PC-3 (cell line): ENCODE data around the gene IFFO2. TPM values are rescaled to one million over a fixed set of nuclear protein-coding genes. Genes with fewer than 3 reads are reported as not detected.

Experiments
- ATAC-seq: fragments of 200-7000 bp; cut with Tn5 transposase; 2 replicates; pipeline ENCODE4 v1.9.1; 2020; ENCODE audit warnings: mild to moderate bottlenecking, moderate library complexity
- BruUV-seq: library from RNA; stranded (reverse); fragments of 400-500 nt; replicated peaks from 2 replicates; lab custom pipeline; 2021; lab: Mats Ljungman, UMichigan
- CTCF ChIA-PET: fragments of 300-600 bp; sonication (Branson Sonifier 250); formaldehyde crosslinking; loops from one replicate; lab custom pipeline; 2022; ENCODE audit warnings: antibody characterized with exemption; lab: Charles Lee
- POLR2A ChIA-PET: fragments of 300-600 bp; sonication (Branson Sonifier 250); formaldehyde crosslinking; loops from one replicate; lab custom pipeline; 2022; ENCODE audit warnings: antibody characterized with exemption; ENCODE audit not compliant: unreplicated experiment; lab: Charles Lee
- DNase-seq: peaks from one replicate; pipeline ENCODE4 v3.0.0-alpha.2; 2015
- H2AFZ ChIP-seq: fragments of 300-600 bp; sonication (generic); 2 replicates; pipeline ENCODE4 v1.6.0; 2016; ENCODE audit warnings: antibody characterized with exemption, low read length
- H3F3A ChIP-seq: fragments of 300-600 bp; sonication (generic); one replicate; pipeline ENCODE4 v1.6.0; 2017; ENCODE audit warnings: antibody characterized with exemption, low read length, control low read depth, mild to moderate bottlenecking; ENCODE audit not compliant: unreplicated experiment
- H3K27ac ChIP-seq: fragments of 300-600 bp; sonication (generic); 2 replicates; pipeline ENCODE4 v1.5.1; 2016; ENCODE audit warnings: mild to moderate bottlenecking, low read length
- H3K27me3 ChIP-seq: fragments of 300-600 bp; sonication (generic); 2 replicates; pipeline ENCODE4 v1.6.1; 2016; ENCODE audit warnings: low read length, mixed read lengths
- H3K36me3 ChIP-seq: fragments of 300-600 bp; sonication (generic); 2 replicates; pipeline ENCODE4 v1.6.1; 2016; ENCODE audit warnings: low read depth, mixed run types, low read length, mixed read lengths
- H3K4me1 ChIP-seq: fragments of 300-600 bp; sonication (generic); 2 replicates; pipeline ENCODE4 v1.5.1; 2016; ENCODE audit warnings: low read length; ENCODE audit not compliant: insufficient read depth
- H3K4me2 ChIP-seq: fragments of 300-600 bp; sonication (generic); 2 replicates; pipeline ENCODE4 v1.6.0; 2016; ENCODE audit warnings: low read length
- H3K4me3 ChIP-seq: fragments of 300-600 bp; sonication (generic); 2 replicates; pipeline ENCODE4 v1.5.1; 2016; ENCODE audit warnings: mild to moderate bottlenecking, low read length, mixed read lengths
- H3K79me2 ChIP-seq: fragments of 300-600 bp; sonication (generic); 2 replicates; pipeline ENCODE4 v1.6.1; 2017; ENCODE audit warnings: low read length, mixed read lengths
- H3K9ac ChIP-seq: fragments of 300-600 bp; sonication (generic); 2 replicates; pipeline ENCODE4 v1.6.0; 2016; ENCODE audit warnings: mild to moderate bottlenecking, low read length
- H3K9me2 ChIP-seq: fragments of 300-600 bp; sonication (generic); replicated peaks from 2 replicates; pipeline ENCODE4 v1.6.1; 2016; ENCODE audit warnings: mixed run types, low read length, mixed read lengths
- H3K9me3 ChIP-seq: fragments of 300-600 bp; sonication (generic); 2 replicates; pipeline ENCODE4 v1.6.1; 2016; ENCODE audit warnings: low read length, mixed read lengths
- H4K20me1 ChIP-seq: fragments of 300-600 bp; sonication (generic); 2 replicates; pipeline ENCODE4 v1.6.1; 2016; ENCODE audit warnings: low read length, mixed read lengths
- CTCF ChIP-seq: fragments of 300-600 bp; sonication (generic); conservative IDR thresholded peaks from 2 replicates; pipeline ENCODE4 v1.5.1; 2017; ENCODE audit warnings: antibody characterized with exemption, low read depth, mild to moderate bottlenecking, low read length
- EZH2 ChIP-seq: fragments of 300-600 bp; sonication (generic); IDR thresholded peaks from one replicate; pipeline ENCODE4 v1.6.1; 2017; ENCODE audit warnings: antibody characterized with exemption, mild to moderate bottlenecking, low read length; ENCODE audit not compliant: unreplicated experiment
- EZH2phosphoT487 ChIP-seq: fragments of 300-600 bp; sonication (generic); IDR thresholded peaks from 2 replicates; pipeline ENCODE4 v1.6.1; 2018; ENCODE audit warnings: mild to moderate bottlenecking, antibody characterized with exemption, low read length, borderline replicate concordance
- intact Hi-C: fragments of 100-400 bp; cut with micrococcal nuclease; formaldehyde crosslinking; loops from 2 replicates; pipeline ENCODE4 v1.9.0; 2023
- total RNA-seq: library from RNA; depleted of rRNA; stranded (reverse); fragments of >200 nt; gene quantifications from 2 replicates; pipeline ENCODE4 v1.2.3, GENCODE V29; 2014

IFFO2 gene
- total RNA-seq, 1 experiment from 2014 or later, result 30.7 TPM

GRCh38 chr1:18943914-18944572, 12.4 kb downstream of the IFFO2 start:
- CTCF ChIA-PET, result no interaction called here
- no peak overlapping the region for H3K4me3 ChIP-seq
- DNase-seq (no peak), ATAC-seq (no peak)
- no peaks in the 10 kb centered on the region for H3K9me3 ChIP-seq
- no TSS peak for BruUV-seq
- no peaks in the 10 kb centered on the region for H3F3A ChIP-seq
- H3K36me3 ChIP-seq, result 0 out of 2 replicates have a peak, but pooled peaks cover 11% of the 10 kb centered on the region
- H3K27ac ChIP-seq, result no peak overlapping the region
- intact Hi-C loops, result no loop called here
- H3K79me2 ChIP-seq, result peaks cover 100% of the 10 kb centered on the region
- TF ChIP-seq EZH2phosphoT487, result no peak
- no peak for TF ChIP-seq EZH2
- no peak for TF ChIP-seq CTCF
- peaks cover 23% of the 10 kb centered on the region for H3K4me1 ChIP-seq
- no peak overlapping the region for H3K4me2 ChIP-seq
- H3K27me3 ChIP-seq, result no peaks in the 10 kb centered on the region
- H3K9me2 ChIP-seq, result no peaks in the 10 kb centered on the region
- no peak overlapping the region for H2AFZ ChIP-seq
- POLR2A ChIA-PET, result no interaction called here
- peaks cover 37% of the 10 kb centered on the region; the same call in 1 of the 2 replicates for H4K20me1 ChIP-seq
- H3K9ac ChIP-seq, result no peak overlapping the region

- Histone ChIP-seq H4K20me1 (peaks cover 28% of the 10 kb centered on the region; the same call in 1 of the 2 replicates), H3K27me3 (no peaks in the 10 kb centered on the region), H3K4me1 (peaks cover 15% of the 10 kb centered on the region), H3K9ac (no peak overlapping the region), H3F3A (no peaks in the 10 kb centered on the region), H3K9me3 (no peaks in the 10 kb centered on the region), H3K27ac (no peak overlapping the region), H2AFZ (no peak overlapping the region), H3K36me3 (0 out of 2 replicates have a peak, but pooled peaks cover 11% of the 10 kb centered on the region), H3K9me2 (no peaks in the 10 kb centered on the region), H3K4me3 (no peak overlapping the region), H3K79me2 (peaks cover 100% of the 10 kb centered on the region), H3K4me2 (no peak overlapping the region)
- BruUV-seq, result no TSS peak
- intact Hi-C loops, result no loop called here
- CTCF ChIA-PET, result no interaction called here
- TF ChIP-seq CTCF, result no peak
- no peak for TF ChIP-seq EZH2phosphoT487
- no peak for TF ChIP-seq EZH2
- POLR2A ChIA-PET, result no interaction called here
- ATAC-seq (no peak), DNase-seq (no peak)
These were observed 13.3 kb downstream of the IFFO2 start for GRCh38 chr1:18943162-18943561.

GRCh38 chr1:18942340-18942739, 14.1 kb downstream of the IFFO2 start:
- DNase-seq, result no peak
- Histone ChIP-seq H3K4me2 (no peak overlapping the region), H3K27ac (peak overlapping the region; percentile 71; the same call in 1 of the 2 replicates)

More at GRCh38 chr1:18942340-18942739, 14.1 kb downstream of the IFFO2 start:
- TF ChIP-seq CTCF, result no peak
- no peak for TF ChIP-seq EZH2
- TF ChIP-seq EZH2phosphoT487, result no peak
- Histone ChIP-seq H4K20me1 (peaks cover 20% of the 10 kb centered on the region; the same call in 1 of the 2 replicates), H3K79me2 (peaks cover 100% of the 10 kb centered on the region), H3K36me3 (0 out of 2 replicates have a peak, but pooled peaks cover 11% of the 10 kb centered on the region), H3K9me3 (no peaks in the 10 kb centered on the region), H2AFZ (no peak overlapping the region), H3K9me2 (no peaks in the 10 kb centered on the region), H3F3A (no peaks in the 10 kb centered on the region), H3K4me3 (no peak overlapping the region), H3K27me3 (no peaks in the 10 kb centered on the region), H3K9ac (no peak overlapping the region), H3K4me1 (peaks cover 15% of the 10 kb centered on the region)
- ChIA-PET POLR2A (no interaction called here), CTCF (no interaction called here)
- intact Hi-C loops, result no loop called here
- no TSS peak for BruUV-seq
- no peak for ATAC-seq
